KMS-11 (cell line): Measurements from ENCODE around the gene ABHD17A.
A peak's percentile ranks its signal among the peaks of the same experiment; 100 is the strongest.
"Not testable (repeated sequence)": the region's sequence is repeated elsewhere in the genome, so short reads cannot be mapped to it uniquely, and the experiment has no call there.

ENCODE experiments used
- H2AFZ ChIP-seq: fragments of 200-600 bp; sonication (generic); 2 replicates; pipeline ENCODE4 v1.6.1; 2016; ENCODE audit warnings: antibody characterized with exemption, mixed run types, low read depth
- H3K27ac ChIP-seq: fragments of 200-600 bp; sonication (generic); 2 replicates; pipeline ENCODE4 v1.6.1; 2016; ENCODE audit warnings: mild to moderate bottlenecking, mixed run types
- H3K27me3 ChIP-seq: fragments of 200-600 bp; sonication (generic); 2 replicates; pipeline ENCODE4 v1.6.1; 2017; ENCODE audit warnings: mild to moderate bottlenecking, low read depth, mixed run types, moderate library complexity; ENCODE audit not compliant: insufficient read depth
- H3K36me3 ChIP-seq: fragments of 200-600 bp; sonication (generic); 2 replicates; pipeline ENCODE4 v1.6.1; 2017; ENCODE audit warnings: mild to moderate bottlenecking, mixed run types; ENCODE audit not compliant: insufficient read depth
- H3K4me1 ChIP-seq: fragments of 200-600 bp; sonication (generic); 2 replicates; pipeline ENCODE4 v1.6.1; 2016; ENCODE audit warnings: mild to moderate bottlenecking, low read depth, mixed run types; ENCODE audit not compliant: poor library complexity, severe bottlenecking
- H3K4me2 ChIP-seq: fragments of 200-600 bp; sonication (generic); 2 replicates; pipeline ENCODE4 v1.7.0; 2016; ENCODE audit warnings: mild to moderate bottlenecking, mixed run types
- H3K4me3 ChIP-seq: fragments of 200-600 bp; sonication (generic); IDR thresholded peaks from 2 replicates; pipeline ENCODE4 v1.6.1; 2017; ENCODE audit warnings: low read depth, low read length, mixed read lengths; ENCODE audit not compliant: insufficient read depth
- H3K79me2 ChIP-seq: fragments of 200-600 bp; sonication (generic); 2 replicates; pipeline ENCODE4 v1.6.1; 2016; ENCODE audit warnings: low read depth, mixed run types; ENCODE audit not compliant: insufficient read depth
- H3K9ac ChIP-seq: fragments of 200-600 bp; sonication (generic); 2 replicates; pipeline ENCODE4 v1.6.1; 2016; ENCODE audit warnings: mild to moderate bottlenecking, mixed run types
- H4K20me1 ChIP-seq: fragments of 200-600 bp; sonication (generic); 2 replicates; pipeline ENCODE4 v1.6.1; 2016; ENCODE audit warnings: mild to moderate bottlenecking, mixed run types; ENCODE audit not compliant: insufficient read depth
- TF ChIP-seq, protein P1 (sequence below): fragments of 200-600 bp; sonication (generic); conservative IDR thresholded peaks from 2 replicates; pipeline ENCODE4 v1.6.1; 2017; ENCODE audit warnings: low read depth, mild to moderate bottlenecking, antibody characterized with exemption, low read length, moderate library complexity, mixed read lengths

The ABHD17A gene

DNA sequence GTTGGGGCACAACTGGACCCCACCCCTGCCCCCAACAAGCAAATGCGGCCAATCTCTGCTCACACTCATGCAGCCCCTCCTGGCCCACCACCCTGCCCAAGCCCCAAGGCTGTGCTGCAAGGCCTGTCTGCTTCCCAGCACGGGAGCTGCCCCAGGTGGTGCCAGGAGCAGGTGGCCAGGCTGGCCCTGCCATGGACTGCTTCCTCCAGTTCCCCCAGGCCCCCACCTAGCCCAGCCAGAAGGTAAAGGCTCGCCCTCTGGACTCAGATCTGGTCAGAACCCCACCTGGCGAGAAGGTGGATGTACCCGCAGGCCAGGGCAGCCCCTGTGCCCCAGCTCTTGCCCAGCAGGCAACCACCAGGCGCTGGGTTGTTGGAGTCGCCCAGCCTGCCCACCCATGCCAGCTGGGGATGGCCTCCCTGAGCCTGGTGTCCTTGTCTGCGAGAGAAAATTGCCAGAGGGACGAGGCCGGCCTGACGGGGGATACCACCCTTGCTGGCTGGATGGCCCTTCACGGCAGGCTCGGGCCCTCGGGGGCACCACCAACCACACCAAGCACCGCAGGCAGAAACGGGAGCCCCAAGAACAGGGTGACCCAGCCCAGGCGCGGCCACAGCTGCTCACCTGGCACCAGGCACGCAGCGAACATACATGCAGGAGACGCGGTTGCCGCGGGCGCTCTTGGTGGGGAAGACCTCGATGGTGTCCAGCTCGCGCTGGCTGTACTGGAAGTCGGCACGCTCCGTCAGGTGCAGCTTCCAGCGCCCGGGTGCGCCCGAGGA lies 4.5 kb downstream of the ABHD17A start:
- Histone ChIP-seq H3K27ac (no peak overlapping the region), H3K4me3 (no peak overlapping the region), H4K20me1 (no peaks in the 10 kb centered on the region), H3K79me2 (peaks cover 20% of the 10 kb centered on the region; the same call in 1 of the 2 replicates), H3K36me3 (no peaks in the 10 kb centered on the region), H2AFZ (no peak overlapping the region), H3K4me2 (no peak overlapping the region), H3K27me3 (no peaks in the 10 kb centered on the region), H3K9ac (no peak overlapping the region), H3K4me1 (peaks cover 21% of the 10 kb centered on the region)
- TF ChIP-seq, protein P1, sequence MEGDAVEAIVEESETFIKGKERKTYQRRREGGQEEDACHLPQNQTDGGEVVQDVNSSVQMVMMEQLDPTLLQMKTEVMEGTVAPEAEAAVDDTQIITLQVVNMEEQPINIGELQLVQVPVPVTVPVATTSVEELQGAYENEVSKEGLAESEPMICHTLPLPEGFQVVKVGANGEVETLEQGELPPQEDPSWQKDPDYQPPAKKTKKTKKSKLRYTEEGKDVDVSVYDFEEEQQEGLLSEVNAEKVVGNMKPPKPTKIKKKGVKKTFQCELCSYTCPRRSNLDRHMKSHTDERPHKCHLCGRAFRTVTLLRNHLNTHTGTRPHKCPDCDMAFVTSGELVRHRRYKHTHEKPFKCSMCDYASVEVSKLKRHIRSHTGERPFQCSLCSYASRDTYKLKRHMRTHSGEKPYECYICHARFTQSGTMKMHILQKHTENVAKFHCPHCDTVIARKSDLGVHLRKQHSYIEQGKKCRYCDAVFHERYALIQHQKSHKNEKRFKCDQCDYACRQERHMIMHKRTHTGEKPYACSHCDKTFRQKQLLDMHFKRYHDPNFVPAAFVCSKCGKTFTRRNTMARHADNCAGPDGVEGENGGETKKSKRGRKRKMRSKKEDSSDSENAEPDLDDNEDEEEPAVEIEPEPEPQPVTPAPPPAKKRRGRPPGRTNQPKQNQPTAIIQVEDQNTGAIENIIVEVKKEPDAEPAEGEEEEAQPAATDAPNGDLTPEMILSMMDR, result no peak

DNA sequence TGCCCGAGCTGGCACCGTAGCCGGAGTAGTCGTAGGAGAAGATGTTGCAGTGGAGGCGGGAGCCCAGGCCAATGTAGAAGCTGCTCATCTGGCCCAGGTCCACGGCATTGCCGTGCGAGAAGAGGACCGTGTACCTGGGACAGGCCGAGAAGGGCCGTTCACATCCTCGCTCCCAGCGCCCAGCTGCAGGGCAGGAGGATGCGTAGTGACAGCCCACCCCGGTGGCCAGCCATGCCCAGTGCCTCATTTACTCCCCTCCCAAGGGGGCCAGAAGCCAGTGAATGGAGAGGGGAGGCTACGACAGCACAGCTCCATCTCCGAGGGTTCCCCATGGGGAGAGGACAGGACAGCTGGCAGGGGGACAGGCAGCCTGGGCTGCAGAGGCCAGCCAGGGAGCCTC lies 5.3 kb downstream of the ABHD17A start:
- H3K4me1 ChIP-seq, result peaks cover 19% of the 10 kb centered on the region
- not testable (repeated sequence) for H3K27me3 ChIP-seq, H4K20me1 ChIP-seq, H3K4me3 ChIP-seq, H3K4me2 ChIP-seq, H3K36me3 ChIP-seq, H3K27ac ChIP-seq, H3K9ac ChIP-seq, H2AFZ ChIP-seq
- peaks cover 29% of the 10 kb centered on the region for H3K79me2 ChIP-seq

DNA sequence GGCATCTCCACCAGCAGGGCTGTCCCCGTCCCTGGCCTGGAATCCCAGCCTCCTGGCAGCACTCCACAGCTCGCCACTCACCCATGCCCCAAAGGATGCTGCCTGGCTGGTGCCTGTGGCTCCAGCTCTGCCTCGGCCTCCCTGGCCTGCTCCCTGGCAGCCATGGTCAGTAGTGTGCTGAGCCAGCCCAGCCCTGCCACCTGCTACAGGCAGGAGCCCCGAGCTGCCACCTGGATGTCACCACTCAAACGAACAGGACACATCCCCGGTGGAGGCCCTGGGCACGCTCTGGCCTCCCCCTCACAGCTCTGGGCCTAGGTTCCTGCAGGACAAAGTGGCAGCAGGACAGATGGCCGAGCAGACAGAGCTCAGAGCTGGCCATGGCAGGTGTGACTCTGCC lies 6.7 kb downstream of the ABHD17A start:
- H3K79me2 ChIP-seq, result peaks cover 32% of the 10 kb centered on the region
- H3K36me3 ChIP-seq, H4K20me1 ChIP-seq, H3K4me3 ChIP-seq, H3K27me3 ChIP-seq, H3K4me2 ChIP-seq, H3K27ac ChIP-seq, H3K9ac ChIP-seq, H2AFZ ChIP-seq: not testable (repeated sequence)
- H3K4me1 ChIP-seq, result peaks cover 22% of the 10 kb centered on the region

DNA sequence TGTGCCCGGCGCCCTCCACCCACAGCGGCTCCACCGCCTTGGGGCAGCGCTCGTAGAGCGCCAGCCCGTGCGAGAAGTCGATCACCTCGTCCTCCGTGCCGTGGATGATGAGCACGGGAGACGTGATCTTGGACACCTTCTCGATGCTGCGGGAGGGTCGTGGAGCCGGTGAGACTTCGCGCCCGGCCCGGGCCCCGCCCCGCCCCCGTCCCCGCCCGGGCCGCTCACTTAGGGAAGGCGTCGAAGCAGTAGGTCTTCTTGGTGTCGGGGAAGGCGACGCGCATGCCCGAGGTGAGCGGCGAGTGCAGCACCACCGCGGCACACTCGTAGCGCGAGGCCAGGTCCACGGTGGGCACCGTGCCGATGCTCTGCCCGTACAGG lies 8.0 kb downstream of the ABHD17A start:
- not testable (repeated sequence) for H3K27ac ChIP-seq, H3K4me3 ChIP-seq, H4K20me1 ChIP-seq

DNA sequence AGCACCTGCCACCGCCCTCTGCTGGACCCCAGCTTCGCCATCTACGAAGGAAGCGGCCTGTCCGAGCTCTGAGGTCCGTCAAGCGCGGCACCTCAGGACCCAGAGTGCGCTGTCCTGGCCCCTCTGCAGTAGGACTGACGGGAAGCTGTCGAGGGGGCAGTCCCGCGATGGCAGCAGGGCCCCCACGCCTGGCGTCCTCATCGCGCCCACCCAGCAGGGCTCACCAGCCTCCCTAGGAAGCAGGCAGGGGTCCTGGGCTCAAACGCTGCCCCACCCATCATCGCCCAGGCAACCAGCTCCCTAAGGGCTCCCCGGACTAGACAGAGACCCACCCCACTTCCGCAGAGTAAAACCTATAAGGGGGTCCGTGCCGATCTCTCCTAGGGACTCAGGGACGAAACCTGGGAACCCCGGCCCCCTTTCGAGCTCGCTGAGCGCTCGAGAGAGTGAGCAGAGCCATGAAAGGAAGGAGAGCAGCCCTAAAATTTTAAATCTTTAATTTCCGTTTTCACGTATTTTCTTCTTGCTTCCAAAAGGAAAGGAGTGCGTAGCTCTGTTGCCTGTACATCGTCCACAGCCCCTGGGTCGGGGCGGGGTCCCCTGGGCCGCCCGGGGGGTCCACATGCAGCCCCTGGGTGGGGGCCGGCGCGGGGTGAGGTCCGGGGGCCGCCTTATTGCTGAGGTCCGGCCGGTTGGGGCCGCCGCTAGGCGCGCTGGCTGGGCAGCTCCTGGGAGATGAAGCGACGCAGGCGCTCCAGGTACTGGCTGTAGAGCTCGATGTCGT lies 8.6 kb downstream of the ABHD17A start:
- peaks cover 17% of the 10 kb centered on the region for H3K4me1 ChIP-seq
- peak overlapping the region; percentile 68 for H2AFZ ChIP-seq
- not testable (repeated sequence) for H4K20me1 ChIP-seq, H3K36me3 ChIP-seq, H3K4me3 ChIP-seq, H3K27me3 ChIP-seq
- peaks cover 35% of the 10 kb centered on the region for H3K79me2 ChIP-seq
- H3K27ac ChIP-seq, result peak overlapping the region; percentile 70; the same call in 1 of the 2 replicates
- peak overlapping the region; percentile 83; the same call in 1 of the 2 replicates for H3K9ac ChIP-seq
- H3K4me2 ChIP-seq, result peak overlapping the region; percentile 94

More for the DNA sequence above, 8.0 kb downstream of the ABHD17A start:
- H3K4me2 ChIP-seq, H3K9ac ChIP-seq, H3K36me3 ChIP-seq, H2AFZ ChIP-seq, H3K27me3 ChIP-seq: not testable (repeated sequence)
- Histone ChIP-seq H3K4me1 (peaks cover 17% of the 10 kb centered on the region), H3K79me2 (peaks cover 36% of the 10 kb centered on the region)

DNA sequence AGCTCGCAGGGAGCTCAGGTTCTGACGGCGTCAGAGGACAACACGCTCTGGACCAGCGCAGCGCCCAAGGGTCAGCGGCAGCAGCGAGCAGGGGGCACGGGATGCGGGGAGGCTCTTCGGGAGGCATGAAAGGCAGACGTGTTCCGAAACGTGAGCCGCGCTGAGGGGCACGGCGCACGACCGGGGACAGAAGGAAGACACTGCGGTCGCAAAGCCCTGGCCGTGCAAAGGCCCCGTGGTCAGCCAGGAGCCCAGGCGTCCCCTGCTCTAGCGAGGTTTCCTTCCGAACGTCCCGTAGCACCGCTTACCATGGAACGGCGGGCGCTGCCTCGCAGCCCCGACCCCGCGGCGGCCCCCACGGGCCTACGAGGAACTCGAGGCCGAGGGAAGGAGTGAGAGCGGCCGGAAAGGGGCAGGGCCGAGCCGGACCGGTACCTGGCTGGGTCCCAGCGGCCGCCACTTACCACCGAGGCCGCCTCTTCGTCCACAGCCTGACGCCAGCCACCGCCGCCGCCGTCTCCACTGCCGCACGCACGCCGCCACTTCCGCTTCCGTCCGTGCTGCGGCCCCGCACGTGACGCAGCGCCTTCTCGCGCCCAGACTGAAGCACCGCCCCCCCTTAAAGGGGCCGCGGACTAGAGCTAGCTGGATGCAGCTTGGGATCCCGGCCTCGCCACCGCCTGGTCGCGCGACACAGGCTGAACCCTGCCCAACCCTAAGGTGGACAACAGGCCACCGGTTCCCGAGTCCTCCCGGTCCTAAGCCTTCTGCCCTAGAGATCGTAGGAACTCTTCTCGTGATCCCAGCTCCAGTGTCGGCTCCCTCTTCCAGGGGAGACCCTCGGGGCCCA lies 9.4 kb downstream of the ABHD17A start:
- Histone ChIP-seq H3K36me3 (no peaks in the 10 kb centered on the region), H4K20me1 (no peaks in the 10 kb centered on the region), H3K79me2 (peaks cover 35% of the 10 kb centered on the region), H2AFZ (peak overlapping the region; percentile 68), H3K4me2 (peak overlapping the region; percentile 94), H3K27ac (peak overlapping the region; percentile 70), H3K9ac (peak overlapping the region; percentile 83), H3K4me3 (no peak overlapping the region), H3K4me1 (peaks cover 17% of the 10 kb centered on the region), H3K27me3 (no peaks in the 10 kb centered on the region)
- TF ChIP-seq, protein P1, result no peak

DNA sequence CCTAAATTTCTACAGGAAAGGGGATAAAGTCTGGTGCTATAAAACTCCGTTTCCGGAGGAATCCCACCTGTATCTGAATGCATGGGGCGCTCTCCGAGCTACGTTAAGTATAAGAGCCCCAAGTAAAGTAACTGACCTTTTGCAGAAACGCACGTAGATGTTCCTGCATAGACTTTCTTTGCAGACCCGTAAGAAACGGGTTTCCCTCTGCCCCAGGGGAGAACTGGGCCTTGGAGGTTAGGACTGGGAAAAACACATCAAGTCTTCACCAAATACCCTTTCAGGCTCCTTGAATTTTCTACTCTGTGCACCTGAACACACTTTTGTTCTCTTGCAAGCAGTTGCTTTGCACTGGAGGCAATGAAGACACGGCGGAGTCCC lies 10.0 kb downstream of the ABHD17A start:
- Histone ChIP-seq H2AFZ (peak overlapping the region; percentile 68), H3K27ac (peak overlapping the region; percentile 70), H3K9ac (peak overlapping the region; percentile 83), H3K4me3 (peak overlapping the region; percentile 54), H3K4me1 (peaks cover 17% of the 10 kb centered on the region), H3K79me2 (peaks cover 35% of the 10 kb centered on the region), H3K4me2 (peak overlapping the region; percentile 94)
- H3K27me3 ChIP-seq, H3K36me3 ChIP-seq, H4K20me1 ChIP-seq: not testable (repeated sequence)
